Smooth muscle cell (in vitro differentiated cells): ENCODE results near the gene MOSPD2. TPM values are rescaled to one million over a fixed set of nuclear protein-coding genes. Genes with fewer than 3 reads are reported as not detected.

Source experiments
- DNase-seq: peaks from one replicate; lab custom pipeline; 2025; ENCODE audit not compliant: unreplicated experiment; lab: John Stamatoyannopoulos, UW
- H2AFZ ChIP-seq: fragments of 200-600 bp; sonication (generic); 2 replicates; pipeline ENCODE4 v1.6.0; 2016; ENCODE audit warnings: antibody characterized with exemption, low read depth, mild to moderate bottlenecking
- H3F3A ChIP-seq: fragments of 200-600 bp; sonication (generic); 2 replicates; pipeline ENCODE4 v1.6.0; 2017; ENCODE audit warnings: antibody characterized with exemption, low read depth
- H3K27ac ChIP-seq: fragments of 200-600 bp; sonication (generic); 2 replicates; pipeline ENCODE4 v1.5.1; 2016; ENCODE audit warnings: low read depth, mild to moderate bottlenecking
- H3K27me3 ChIP-seq: fragments of 200-600 bp; sonication (generic); 2 replicates; pipeline ENCODE4 v1.6.1; 2016; ENCODE audit warnings: low read depth, mild to moderate bottlenecking
- H3K36me3 ChIP-seq: fragments of 200-600 bp; sonication (generic); 2 replicates; pipeline ENCODE4 v1.5.1; 2016; ENCODE audit warnings: low read depth
- H3K4me1 ChIP-seq: fragments of 200-600 bp; sonication (generic); 2 replicates; pipeline ENCODE4 v1.5.1; 2016; ENCODE audit warnings: low read depth
- H3K4me2 ChIP-seq: fragments of 200-600 bp; sonication (generic); 2 replicates; pipeline ENCODE4 v1.6.0; 2016; ENCODE audit warnings: mild to moderate bottlenecking
- H3K4me3 ChIP-seq: fragments of 200-600 bp; sonication (generic); 2 replicates; pipeline ENCODE4 v1.5.1; 2016; ENCODE audit warnings: mild to moderate bottlenecking
- H3K79me2 ChIP-seq: fragments of 200-600 bp; sonication (generic); 2 replicates; pipeline ENCODE4 v1.6.0; 2016; ENCODE audit warnings: low read depth, mild to moderate bottlenecking
- H3K9ac ChIP-seq: fragments of 200-600 bp; sonication (generic); 2 replicates; pipeline ENCODE4 v1.6.0; 2016; ENCODE audit warnings: low read depth
- H3K9me3 ChIP-seq: fragments of 200-600 bp; sonication (generic); replicated peaks from 2 replicates; pipeline ENCODE4 v1.5.1; 2016; ENCODE audit warnings: low read depth
- H4K20me1 ChIP-seq: fragments of 200-600 bp; sonication (generic); 2 replicates; pipeline ENCODE4 v1.6.0; 2016; ENCODE audit warnings: low read depth
- CTCF ChIP-seq: fragments of 200-600 bp; sonication (generic); IDR thresholded peaks from 2 replicates; pipeline ENCODE4 v1.5.1; 2017; ENCODE audit warnings: borderline replicate concordance, mild to moderate bottlenecking, antibody characterized with exemption; ENCODE audit not compliant: insufficient read depth, poor library complexity, severe bottlenecking
- WGBS: methylation state at CpG from one replicate; pipeline ENCODE4 v1.1.7; 2016; ENCODE audit warnings: low lambda C conversion rate; 5-methylcytosine and 5-hydroxymethylcytosine counted together
- polyA plus RNA-seq: library from polyadenylated mRNA; unstranded; fragments of >200 nt; fragmentation: Nextera tagmentation; extraction: Ambion mirVana; gene quantifications from 2 replicates; pipeline ENCODE4 v1.2.1, GENCODE V29; 2016
- total RNA-seq: library from RNA; depleted of rRNA; stranded (reverse); fragments of >200 nt; gene quantifications from 2 replicates; pipeline ENCODE4 v1.2.3, GENCODE V29; 2014

MOSPD2 gene
- total and polyA plus RNA-seq, 2 experiments from 2014 or later, result 10.6 to 20.0 TPM

GRCh38 chrX:14915596-14915995, 42.4 kb downstream of the MOSPD2 start:
- H3K9ac ChIP-seq, result no peak overlapping the region
- no peaks in the 10 kb centered on the region for H4K20me1 ChIP-seq
- no peak for TF ChIP-seq CTCF
- no peak overlapping the region for H3K4me2 ChIP-seq
- H3K4me3 ChIP-seq, result no peak overlapping the region
- no peaks in the 10 kb centered on the region for H3F3A ChIP-seq
- no peak overlapping the region for H2AFZ ChIP-seq
- DNase-seq, result no peak
- no peaks in the 10 kb centered on the region for H3K9me3 ChIP-seq
- peak overlapping the region; percentile 69 for H3K27ac ChIP-seq
- peaks cover 5% of the 10 kb centered on the region for H3K36me3 ChIP-seq
- 72% methylated on average over 3 of the region's 3 CpGs for WGBS
- no peaks in the 10 kb centered on the region for H3K4me1 ChIP-seq
- H3K79me2 ChIP-seq, result no peaks in the 10 kb centered on the region
- H3K27me3 ChIP-seq, result no peaks in the 10 kb centered on the region

- DNase-seq, result no peak
- no peak for TF ChIP-seq CTCF
These were observed 42.9 kb downstream of the MOSPD2 start for GRCh38 chrX:14916017-14916674.

GRCh38 chrX:14919407-14919806, 46.2 kb downstream of the MOSPD2 start:
- H3K27ac ChIP-seq, result no peak overlapping the region
- DNase-seq, result no peak
- no peak overlapping the region for H3K4me3 ChIP-seq
- TF ChIP-seq CTCF, result no peak
- no peaks in the 10 kb centered on the region for H4K20me1 ChIP-seq
- no peaks in the 10 kb centered on the region for H3K27me3 ChIP-seq
- H3K4me2 ChIP-seq, result no peak overlapping the region
- no peak overlapping the region for H3K9ac ChIP-seq
- H3K36me3 ChIP-seq, result peaks cover under 1% of the 10 kb centered on the region
- no peaks in the 10 kb centered on the region for H3K9me3 ChIP-seq
- H2AFZ ChIP-seq, result no peak overlapping the region
- whole genome bisulfite sequencing, result 59% methylated on average over 2 of the region's 2 CpGs
- H3K79me2 ChIP-seq, result no peaks in the 10 kb centered on the region
- H3K4me1 ChIP-seq, result no peaks in the 10 kb centered on the region
- H3F3A ChIP-seq, result peaks cover 3% of the 10 kb centered on the region

More at GRCh38 chrX:14916017-14916674, 42.9 kb downstream of the MOSPD2 start:
- Histone ChIP-seq H3K27me3 (no peaks in the 10 kb centered on the region), H3K4me2 (no peak overlapping the region), H3K9ac (no peak overlapping the region), H3K79me2 (no peaks in the 10 kb centered on the region), H4K20me1 (no peaks in the 10 kb centered on the region), H3F3A (no peaks in the 10 kb centered on the region), H3K9me3 (no peaks in the 10 kb centered on the region), H3K36me3 (peaks cover 5% of the 10 kb centered on the region), H2AFZ (no peak overlapping the region), H3K4me1 (no peaks in the 10 kb centered on the region), H3K27ac (peak overlapping the region; percentile 69), H3K4me3 (no peak overlapping the region)
- 29% methylated on average over 3 of the region's 3 CpGs for WGBS

- DNase-seq, result no peak
- Histone ChIP-seq H3K9ac (no peak overlapping the region), H3K9me3 (no peaks in the 10 kb centered on the region), H2AFZ (no peak overlapping the region), H3K36me3 (no peaks in the 10 kb centered on the region), H3K4me3 (no peak overlapping the region), H3F3A (peaks cover 3% of the 10 kb centered on the region), H3K4me2 (no peak overlapping the region), H3K4me1 (no peaks in the 10 kb centered on the region), H3K27me3 (no peaks in the 10 kb centered on the region), H3K79me2 (no peaks in the 10 kb centered on the region), H3K27ac (no peak overlapping the region), H4K20me1 (no peaks in the 10 kb centered on the region)
- WGBS, result 71% methylated on average over 2 of the region's 2 CpGs
- no peak for TF ChIP-seq CTCF
These were observed 47.0 kb downstream of the MOSPD2 start for GRCh38 chrX:14920196-14920595.
